Neural progenitor cell (in vitro differentiated cells): ENCODE measurements around the gene SNCAIP.

ENCODE experiments used
- EZH2 ChIP-seq: fragments of 200-600 bp; sonication (generic); IDR thresholded peaks from 2 replicates; pipeline ENCODE4 v1.6.1; 2017; ENCODE audit warnings: antibody characterized with exemption, mild to moderate bottlenecking, moderate library complexity
- EZH2phosphoT487 ChIP-seq: fragments of 200-600 bp; sonication (generic); IDR thresholded peaks from 2 replicates; pipeline ENCODE4 v1.6.1; 2017; ENCODE audit warnings: antibody characterized with exemption
- TF ChIP-seq, protein P1 (sequence below): fragments of 200-600 bp; sonication (generic); IDR thresholded peaks from 2 replicates; pipeline ENCODE4 v1.5.1; 2017; ENCODE audit warnings: antibody characterized with exemption, mild to moderate bottlenecking

DNA sequence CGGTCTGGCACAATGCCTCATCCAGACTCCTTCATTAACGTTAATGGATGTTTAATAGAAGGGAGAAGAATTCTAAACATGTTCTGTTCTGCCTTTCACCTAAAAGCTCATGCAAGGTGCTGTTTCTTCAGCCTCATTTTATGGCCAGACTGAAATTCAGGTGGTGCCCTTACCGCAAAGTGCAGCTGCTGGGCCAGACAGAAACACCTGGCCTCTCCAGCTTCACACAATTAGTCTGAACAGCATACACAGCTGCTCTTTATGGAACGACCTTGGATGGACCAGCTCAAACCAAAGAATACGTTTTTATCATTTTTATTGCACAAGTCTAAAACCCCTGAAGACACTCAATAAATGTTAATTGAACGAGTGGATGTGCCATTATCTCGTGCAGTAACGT is 4.6 kb downstream of the SNCAIP start:
- TF ChIP-seq, protein P1, sequence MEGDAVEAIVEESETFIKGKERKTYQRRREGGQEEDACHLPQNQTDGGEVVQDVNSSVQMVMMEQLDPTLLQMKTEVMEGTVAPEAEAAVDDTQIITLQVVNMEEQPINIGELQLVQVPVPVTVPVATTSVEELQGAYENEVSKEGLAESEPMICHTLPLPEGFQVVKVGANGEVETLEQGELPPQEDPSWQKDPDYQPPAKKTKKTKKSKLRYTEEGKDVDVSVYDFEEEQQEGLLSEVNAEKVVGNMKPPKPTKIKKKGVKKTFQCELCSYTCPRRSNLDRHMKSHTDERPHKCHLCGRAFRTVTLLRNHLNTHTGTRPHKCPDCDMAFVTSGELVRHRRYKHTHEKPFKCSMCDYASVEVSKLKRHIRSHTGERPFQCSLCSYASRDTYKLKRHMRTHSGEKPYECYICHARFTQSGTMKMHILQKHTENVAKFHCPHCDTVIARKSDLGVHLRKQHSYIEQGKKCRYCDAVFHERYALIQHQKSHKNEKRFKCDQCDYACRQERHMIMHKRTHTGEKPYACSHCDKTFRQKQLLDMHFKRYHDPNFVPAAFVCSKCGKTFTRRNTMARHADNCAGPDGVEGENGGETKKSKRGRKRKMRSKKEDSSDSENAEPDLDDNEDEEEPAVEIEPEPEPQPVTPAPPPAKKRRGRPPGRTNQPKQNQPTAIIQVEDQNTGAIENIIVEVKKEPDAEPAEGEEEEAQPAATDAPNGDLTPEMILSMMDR, result no peak
- TF ChIP-seq EZH2 (no peak), EZH2phosphoT487 (no peak)
